GM12875 (cell line): ENCODE data around the gene EWSR1.

Experiments
- H3K4me3 ChIP-seq: one replicate; pipeline ENCODE4 v1.5.1; 2011; ENCODE audit warnings: low read depth, low read length, control low read depth
- CTCF ChIP-seq: IDR thresholded peaks from 2 replicates; pipeline ENCODE4 v1.5.1; 2011; ENCODE audit warnings: low read depth, mild to moderate bottlenecking, control low read depth, inconsistent platforms, low read length, moderate library complexity, borderline replicate concordance; ENCODE audit not compliant: insufficient read depth

EWSR1 gene

GRCh38 chr22:29331213-29331612 lies 63.1 kb downstream of the EWSR1 start:
- TF ChIP-seq CTCF: no peak
- H3K4me3 ChIP-seq: no peak overlapping the region

GRCh38 chr22:29331658-29332300 lies 63.7 kb downstream of the EWSR1 start:
- H3K4me3 ChIP-seq: no peak overlapping the region
- no peak for TF ChIP-seq CTCF

- TF ChIP-seq CTCF: no peak
Observed at GRCh38 chr22:29332886-29333496, 64.9 kb downstream of the EWSR1 start.

GRCh38 chr22:29334148-29334547 lies 66.1 kb downstream of the EWSR1 start:
- H3K4me3 ChIP-seq: no peak overlapping the region
- TF ChIP-seq CTCF: no peak

More at GRCh38 chr22:29332886-29333496, 64.9 kb downstream of the EWSR1 start:
- H3K4me3 ChIP-seq: no peak overlapping the region

GRCh38 chr22:29334696-29335344 lies 66.8 kb downstream of the EWSR1 start:
- H3K4me3 ChIP-seq: no peak overlapping the region
- no peak for TF ChIP-seq CTCF

- H3K4me3 ChIP-seq: no peak overlapping the region
Observed at GRCh38 chr22:29335656-29336055, 67.6 kb downstream of the EWSR1 start.

More at GRCh38 chr22:29335656-29336055, 67.6 kb downstream of the EWSR1 start:
- TF ChIP-seq CTCF: no peak
